GM12878 (cell line): ENCODE data around the gene ANXA3. TPM values are rescaled to one million over a fixed set of nuclear protein-coding genes. Genes with fewer than 3 reads are reported as not detected.

Source experiments
- ATAC-seq: fragments of 200-7000 bp; cut with Tn5 transposase; 3 replicates; pipeline ENCODE4 v1.9.1; 2020; ENCODE audit warnings: mild to moderate bottlenecking, moderate library complexity
- BruUV-seq: library from RNA; stranded (reverse); fragments of 400-500 nt; replicated peaks from 2 replicates; lab custom pipeline; 2021; lab: Mats Ljungman, UMichigan
- CTCF ChIA-PET: fragments of 300-600 bp; sonication (Branson Sonifier 250); formaldehyde crosslinking; extraction: SDS; loops from one replicate; lab custom pipeline; 2021; ENCODE audit warnings: inconsistent platforms; lab: Yijun Ruan, JAX
- POLR2A ChIA-PET: fragments of 350-600 bp; formaldehyde crosslinking; extraction: SDS; loops from one replicate; lab custom pipeline; 2021; ENCODE audit warnings: inconsistent platforms; lab: Charles Lee
- RAD21 ChIA-PET: fragments of 300-600 bp; sonication (Branson Sonifier 250); formaldehyde crosslinking; loops from one replicate; lab custom pipeline; 2023; ENCODE audit warnings: antibody characterized with exemption; ENCODE audit not compliant: unreplicated experiment; lab: Charles Lee
- SMC1A ChIA-PET: fragments of 300-600 bp; sonication (Branson Sonifier 250); formaldehyde crosslinking; loops from one replicate; lab custom pipeline; 2023; ENCODE audit not compliant: unreplicated experiment, uncharacterized antibody; lab: Charles Lee
- DNase-seq: peaks from one replicate; pipeline ENCODE4 v3.0.0-alpha.2; 2011; ENCODE audit warnings: low read depth, low spot score
- FAIRE-seq: peaks from 3 replicates; lab custom pipeline; 2011; peaks lifted over from hg19 to GRCh38; lab: Jason Lieb, UNC
- H2AFZ ChIP-seq: 2 replicates; pipeline ENCODE4 v1.6.0; 2011; ENCODE audit warnings: low read depth, low read length, control low read depth; ENCODE audit not compliant: control insufficient read depth
- H3K27ac ChIP-seq: 2 replicates; pipeline ENCODE4 v1.5.1; 2011; ENCODE audit warnings: control low read depth; ENCODE audit not compliant: control insufficient read depth, insufficient read depth
- H3K27me3 ChIP-seq, 2 experiments: replicated peaks in 1 of 2; 2 replicates each; pipeline versions ENCODE4 v1.6.0 to v1.6.1; 2011; ENCODE audit warnings: low read length in 1 of 2; ENCODE audit not compliant: control insufficient read depth in 2 of 2, insufficient read depth in 2 of 2
- H3K36me3 ChIP-seq, 2 experiments: 2 replicates each; pipeline ENCODE4 v1.5.1; 2011; ENCODE audit warnings: low read length in 1 of 2; ENCODE audit not compliant: control insufficient read depth in 2 of 2, insufficient read depth in 2 of 2
- H3K4me1 ChIP-seq: 2 replicates; pipeline ENCODE4 v1.6.1; 2011; ENCODE audit warnings: mild to moderate bottlenecking, low read length, moderate library complexity, mixed read lengths; ENCODE audit not compliant: control insufficient read depth, insufficient read depth
- H3K4me2 ChIP-seq: 2 replicates; pipeline ENCODE4 v1.6.0; 2011; ENCODE audit warnings: control low read depth; ENCODE audit not compliant: control insufficient read depth, insufficient read depth
- H3K4me3 ChIP-seq: fragments of 200-600 bp; sonication (generic); 2 replicates; pipeline ENCODE4 v1.5.1; 2016
- H3K79me2 ChIP-seq: 2 replicates; pipeline ENCODE4 v1.6.0; 2011; ENCODE audit warnings: low read length; ENCODE audit not compliant: control insufficient read depth, insufficient read depth
- H3K9ac ChIP-seq: 2 replicates; pipeline ENCODE4 v1.8.0; 2011; ENCODE audit warnings: low read length, control low read depth, mixed read lengths; ENCODE audit not compliant: control insufficient read depth, insufficient read depth
- H3K9me3 ChIP-seq: replicated peaks from 3 replicates; pipeline ENCODE4 v1.5.1; 2011; ENCODE audit warnings: mild to moderate bottlenecking, low read length; ENCODE audit not compliant: control insufficient read depth, insufficient read depth
- H4K20me1 ChIP-seq: 2 replicates; pipeline ENCODE4 v1.6.0; 2011; ENCODE audit not compliant: control insufficient read depth, insufficient read depth
- ATF2 ChIP-seq: IDR thresholded peaks from 2 replicates; pipeline ENCODE4 v1.6.1; 2012; ENCODE audit warnings: low read length, inconsistent platforms
- BACH1 ChIP-seq: fragments of 450-650 bp; IDR thresholded peaks from 2 replicates; pipeline ENCODE4 v1.6.1; 2017; ENCODE audit warnings: mild to moderate bottlenecking, borderline replicate concordance
- CBX3 ChIP-seq: fragments of 200-600 bp; sonication (generic); IDR thresholded peaks from 2 replicates; pipeline ENCODE4 v1.6.1; 2016; ENCODE audit warnings: low read depth, borderline replicate concordance
- FOXK2 ChIP-seq: fragments of 450-650 bp; IDR thresholded peaks from 2 replicates; pipeline ENCODE4 v1.6.1; 2017; ENCODE audit warnings: mild to moderate bottlenecking, moderate library complexity
- RELB ChIP-seq: fragments of 450-650 bp; IDR thresholded peaks from 2 replicates; pipeline ENCODE4 v1.6.1; 2017; ENCODE audit warnings: low read depth, mild to moderate bottlenecking, moderate library complexity
- SUPT20H ChIP-seq: IDR thresholded peaks from 2 replicates; pipeline ENCODE4 v1.6.1; 2011; ENCODE audit warnings: low read depth, mild to moderate bottlenecking, low read length, moderate library complexity, borderline replicate concordance; ENCODE audit not compliant: control insufficient read depth
- SUZ12 ChIP-seq: fragments of 200-600 bp; sonication (generic); IDR thresholded peaks from one replicate; pipeline ENCODE4 v1.6.1; 2018; ENCODE audit warnings: antibody characterized with exemption, mild to moderate bottlenecking; ENCODE audit not compliant: unreplicated experiment
- ZNF24 ChIP-seq: fragments of 450-650 bp; IDR thresholded peaks from 2 replicates; pipeline ENCODE4 v1.6.1; 2017; ENCODE audit warnings: antibody characterized with exemption, mild to moderate bottlenecking
- ZNF384 ChIP-seq: IDR thresholded peaks from 2 replicates; pipeline ENCODE4 v1.6.1; 2012; ENCODE audit warnings: low read depth, mild to moderate bottlenecking, low read length, improper control_type of control experiment, borderline replicate concordance
- WGBS: methylation state at CpG from one replicate; pipeline ENCODE4 v1.1.6; 2016; ENCODE audit warnings: low lambda C conversion rate; ENCODE audit not compliant: insufficient replicate concordance, insufficient coverage; ENCODE audit errors: missing lambda C conversion rate; 5-methylcytosine and 5-hydroxymethylcytosine counted together
- in situ Hi-C: fragments of 300-500 bp; cut with MboI; formaldehyde crosslinking; loops from 9 replicates; pipeline ENCODE4 v1.14.3; 2018; ENCODE audit warnings: mixed read lengths
- intact Hi-C: fragments of 100-400 bp; cut with micrococcal nuclease; formaldehyde crosslinking; loops from one replicate; pipeline ENCODE4 v1.14.2; 2022; ENCODE audit not compliant: unreplicated experiment
- polyA plus RNA-seq, 11 experiments: library from polyadenylated mRNA; depleted of rRNA in 4 of 11; unstranded in 6 of 11; stranded (reverse) in 5 of 11; fragments of >200 nt; fragmentation: Nextera tagmentation in 4 of 11; fragmentation: Illumina TruSeq in 1 of 11; extraction: Ambion mirVana in 4 of 11; extraction: Trizol in 1 of 11; gene quantifications; 1 replicate in 1 of 11; 2 replicates in 10 of 11; pipeline versions ENCODE4 v1.2.1 to v1.2.3, GENCODE V29; 2011 to 2016; ENCODE audit warnings: inconsistent platforms in 2 of 11, missing spikeins in 2 of 11, low read depth in 1 of 11
- total RNA-seq, 4 experiments: library from RNA; depleted of rRNA in 3 of 4; stranded (reverse); fragments of >200 nt in 3 of 4; fragmentation: Illumina TruSeq in 1 of 4; extraction: Trizol in 1 of 4; gene quantifications; 2 replicates each; pipeline versions ENCODE4 v1.2.1 to v1.2.3, GENCODE V29; 2013 to 2021

Gene ANXA3
- total and polyA plus RNA-seq, 10 of the 15 experiments (the other 5 are each of a cell fraction or from before 2014, with no cell fraction given), result 0.28 to 14.7 (median 0.91) TPM

- DNase-seq (no peak), ATAC-seq (peak; percentile 68), FAIRE-seq (no peak)
- ChIA-PET SMC1A (interaction anchor here (0.6 to 16.9 kb wide), 9 partner anchors 5 to 261 kb away, joined by 3 to 379 read pairs (median 4); no protein-coding TSS in a partner anchor), CTCF (interaction anchor here (0.6 to 1.8 kb wide), 4 partner anchors 11 to 257 kb away, joined by 3 to 8 read pairs (median 4); no protein-coding TSS in a partner anchor), POLR2A (interaction anchor here (0.5 to 1.1 kb wide), 4 partner anchors 9 to 71 kb away, joined by 3 to 4 read pairs (median 4); no protein-coding TSS in a partner anchor), RAD21 (interaction anchor here (1.7 to 11.3 kb wide), 2 partner anchors 14 to 257 kb away, joined by 5 to 134 read pairs; no protein-coding TSS in a partner anchor)
- Histone ChIP-seq H3K27me3 (no peaks in the 10 kb centered on the region), H4K20me1 (no peaks in the 10 kb centered on the region; the same call in 1 of the 2 replicates), H3K27ac (no peak overlapping the region), H3K9me3 (no peaks in the 10 kb centered on the region; the same call in 2 of the 3 replicates), H3K4me1 (peaks cover 7% of the 10 kb centered on the region; the same call in 1 of the 2 replicates), H3K4me2 (no peak overlapping the region), H3K36me3 (no peaks in the 10 kb centered on the region), H3K9ac (no peak overlapping the region), H3K79me2 (no peaks in the 10 kb centered on the region), H2AFZ (no peak overlapping the region), H3K4me3 (no peak overlapping the region)
- no TSS peak for BruUV-seq
- WGBS, result 78% methylated on average over 1 of the region's 1 CpG
- intact Hi-C loops, result no loop called here
- TF ChIP-seq CBX3, result no peak
- no peak for TF ChIP-seq SUPT20H
- peak; percentile 92 for TF ChIP-seq ZNF24
- no peak for TF ChIP-seq ZNF384
- in situ Hi-C loops, result no loop called here
Observed at GRCh38 chr4:78606530-78607095, 55.0 kb downstream of the ANXA3 start.

- FAIRE-seq, result no peak
- ATAC-seq, result no peak
- no peaks in the 10 kb centered on the region for H3K36me3 ChIP-seq
- in situ Hi-C loops, result no loop called here
- H3K9ac ChIP-seq, result no peak overlapping the region
- BruUV-seq, result no TSS peak
- 50% methylated on average over 4 of the region's 4 CpGs for WGBS
- DNase-seq, result no peak
- no peaks in the 10 kb centered on the region; the same call in 1 of the 2 replicates for H4K20me1 ChIP-seq
- peaks cover 19% of the 10 kb centered on the region for H3K4me1 ChIP-seq
- no peak overlapping the region for H2AFZ ChIP-seq
- H3K9me3 ChIP-seq, result no peaks in the 10 kb centered on the region
- H3K4me3 ChIP-seq, result no peak overlapping the region
- H3K27me3 ChIP-seq, result no peaks in the 10 kb centered on the region
- ChIA-PET SMC1A (interaction anchor here (1.3 to 15.9 kb wide), 8 partner anchors 10 to 550 kb away, joined by 3 to 379 read pairs (median 44); no protein-coding TSS in a partner anchor), RAD21 (interaction anchor here (1.2 to 11.3 kb wide), 7 partner anchors 8 to 255 kb away, joined by 3 to 265 read pairs (median 12); no protein-coding TSS in a partner anchor), POLR2A (interaction anchor here (1.1 to 9.2 kb wide), 2 partner anchors 21 to 49 kb away, joined by 6 to 106 read pairs; no protein-coding TSS in a partner anchor), CTCF (interaction anchor here (1.2 to 10.4 kb wide), 5 partner anchors 8 to 254 kb away, joined by 3 to 160 read pairs (median 9); no protein-coding TSS in a partner anchor)
- no peaks in the 10 kb centered on the region for H3K79me2 ChIP-seq
- H3K27ac ChIP-seq, result no peak overlapping the region
- no peak overlapping the region for H3K4me2 ChIP-seq
- intact Hi-C loops, result no loop called here
- TF ChIP-seq RELB, result no peak
- TF ChIP-seq BACH1, result no peak
- no peak for TF ChIP-seq ATF2
- no peak for TF ChIP-seq SUZ12
- TF ChIP-seq FOXK2, result no peak
Observed at GRCh38 chr4:78608684-78609083, 57.1 kb downstream of the ANXA3 start.
